Liver (tissue), 9 donors: ENCODE measurements around the gene ASCL5. TPM values are rescaled to one million over a fixed set of nuclear protein-coding genes. Genes with fewer than 3 reads are reported as not detected.

Experiments
- DNase-seq: peaks from one replicate; pipeline ENCODE4 v3.0.0-alpha.2; 2017; ENCODE audit warnings: low spot score
- H3K27ac ChIP-seq, 2 donors: one replicate each; pipeline ENCODE4 v1.7.0; 2013; ENCODE audit warnings: inconsistent platforms in 2 of 2, low read length in 2 of 2, control low read depth in 1 of 2, low read depth in 1 of 2, mild to moderate bottlenecking in 1 of 2
- H3K27me3 ChIP-seq, 4 donors: one replicate each; pipeline versions ENCODE4 v1.6.1 to v1.7.0; 2013; ENCODE audit warnings: low read length in 3 of 4, inconsistent platforms in 1 of 4, mild to moderate bottlenecking in 1 of 4, moderate library complexity in 1 of 4; ENCODE audit not compliant: control insufficient read depth in 4 of 4, insufficient read depth in 4 of 4
- H3K36me3 ChIP-seq, 4 donors: one replicate each; pipeline versions ENCODE4 v1.6.1 to v1.7.0; 2013; ENCODE audit warnings: low read length in 3 of 4, mild to moderate bottlenecking in 3 of 4, low read depth in 1 of 4, moderate library complexity in 1 of 4; ENCODE audit not compliant: control insufficient read depth in 4 of 4, insufficient read depth in 3 of 4
- H3K4me1 ChIP-seq, 4 donors: one replicate each; pipeline versions ENCODE4 v1.6.1 to v1.7.0; 2013; ENCODE audit warnings: low read length in 3 of 4, mild to moderate bottlenecking in 3 of 4, moderate library complexity in 1 of 4; ENCODE audit not compliant: control insufficient read depth in 4 of 4, insufficient read depth in 4 of 4
- H3K4me3 ChIP-seq, 3 donors: one replicate each; pipeline versions ENCODE4 v1.6.1 to v1.7.0; 2013; ENCODE audit warnings: low read length in 3 of 3, control low read depth in 1 of 3, low read depth in 1 of 3, mild to moderate bottlenecking in 1 of 3
- H3K9ac ChIP-seq, 2 donors: one replicate each; pipeline ENCODE4 v1.7.0; 2013; ENCODE audit warnings: low read length in 2 of 2, mild to moderate bottlenecking in 2 of 2, moderate library complexity in 2 of 2, control low read depth in 1 of 2, low read depth in 1 of 2
- H3K9me3 ChIP-seq, 4 donors: one replicate each; pipeline versions ENCODE4 v1.6.1 to v1.7.0; 2013; ENCODE audit warnings: low read length in 3 of 4; ENCODE audit not compliant: control insufficient read depth in 4 of 4
- FOXA1 ChIP-seq: IDR thresholded peaks from 2 replicates; pipeline ENCODE4 v1.6.1; 2016; ENCODE audit warnings: antibody characterized with exemption
- GABPA ChIP-seq, 2 donors: IDR thresholded peaks in 1 of 2; conservative IDR thresholded peaks in 1 of 2; 2 replicates each; pipeline ENCODE4 v1.6.1; 2016; ENCODE audit warnings: antibody characterized with exemption in 2 of 2, mild to moderate bottlenecking in 1 of 2, moderate library complexity in 1 of 2
- HNF4G ChIP-seq: IDR thresholded peaks from 2 replicates; pipeline ENCODE4 v1.6.1; 2016; ENCODE audit warnings: antibody characterized with exemption
- JUND ChIP-seq, 2 donors: IDR thresholded peaks; 2 replicates each; pipeline ENCODE4 v1.6.1; 2016; ENCODE audit warnings: antibody characterized with exemption in 2 of 2
- NR2F2 ChIP-seq: IDR thresholded peaks from 2 replicates; pipeline ENCODE4 v1.6.1; 2016; ENCODE audit warnings: antibody characterized with exemption
- RAD21 ChIP-seq, 2 donors: IDR thresholded peaks; 2 replicates each; pipeline ENCODE4 v1.6.1; 2016; ENCODE audit warnings: antibody characterized with exemption in 2 of 2, mild to moderate bottlenecking in 2 of 2
- RXRA ChIP-seq, 2 donors: IDR thresholded peaks; 2 replicates each; pipeline ENCODE4 v1.6.1; 2017 to 2018; ENCODE audit warnings: antibody characterized with exemption in 2 of 2, mild to moderate bottlenecking in 1 of 2
- SP1 ChIP-seq: IDR thresholded peaks from 2 replicates; pipeline ENCODE4 v1.6.1; 2018; ENCODE audit warnings: antibody characterized with exemption, mild to moderate bottlenecking
- TAF1 ChIP-seq: conservative IDR thresholded peaks from 2 replicates; pipeline ENCODE4 v1.6.1; 2016; ENCODE audit warnings: antibody characterized with exemption, mild to moderate bottlenecking
- YY1 ChIP-seq: IDR thresholded peaks from 2 replicates; pipeline ENCODE4 v1.6.1; 2016; ENCODE audit warnings: antibody characterized with exemption, mild to moderate bottlenecking
- WGBS: extraction: QIAGEN DNeasy Blood & Tissue Kit; methylation state at CpG from one replicate; pipeline ENCODE4 v1.1.7; 2013; 5-methylcytosine and 5-hydroxymethylcytosine counted together
- polyA plus RNA-seq, 2 donors: library from polyadenylated mRNA; stranded (reverse) in 1 of 2; unstranded in 1 of 2; fragments of 200-250 nt in 1 of 2; fragments of >200 nt in 1 of 2; fragmentation: Nextera tagmentation in 1 of 2; extraction: Ambion mirVana in 1 of 2; gene quantifications; one replicate each; pipeline versions ENCODE4 v1.2.1 to v1.2.3, GENCODE V29; 2013 to 2015
- total RNA-seq, 2 donors: library from RNA; depleted of rRNA; stranded (reverse); fragments of >200 nt; gene quantifications; one replicate each; pipeline ENCODE4 v1.2.3, GENCODE V29; 2014
- TF ChIP-seq, protein P1 (sequence below): IDR thresholded peaks from 2 replicates; pipeline ENCODE4 v1.6.1; 2016; ENCODE audit warnings: antibody characterized with exemption
- TF ChIP-seq, protein P2 (sequence below): fragments of 150-350 bp; IDR thresholded peaks from 2 replicates; pipeline ENCODE4 v1.5.1; 2017; ENCODE audit warnings: improper control_type of control experiment, low read depth, low read length; ENCODE audit not compliant: missing input control
- TF ChIP-seq, protein P3 (sequence below): IDR thresholded peaks from 2 replicates; pipeline ENCODE4 v1.6.1; 2016; ENCODE audit warnings: antibody characterized with exemption, mild to moderate bottlenecking
- TF ChIP-seq, protein P4 (sequence below): IDR thresholded peaks from 2 replicates; pipeline ENCODE4 v1.6.1; 2016; ENCODE audit warnings: antibody characterized with exemption
- TF ChIP-seq, protein P5 (sequence below): IDR thresholded peaks from 2 replicates; pipeline ENCODE4 v1.6.1; 2016; ENCODE audit warnings: antibody characterized with exemption
- donor health status: healthy.
- donor health status: healthy.
- donor health status: healthy.
- donor health status: healthy.
- donor health status: healthy.

Gene ASCL5
- total and polyA plus RNA-seq, 4 donors, result not detected

DNA sequence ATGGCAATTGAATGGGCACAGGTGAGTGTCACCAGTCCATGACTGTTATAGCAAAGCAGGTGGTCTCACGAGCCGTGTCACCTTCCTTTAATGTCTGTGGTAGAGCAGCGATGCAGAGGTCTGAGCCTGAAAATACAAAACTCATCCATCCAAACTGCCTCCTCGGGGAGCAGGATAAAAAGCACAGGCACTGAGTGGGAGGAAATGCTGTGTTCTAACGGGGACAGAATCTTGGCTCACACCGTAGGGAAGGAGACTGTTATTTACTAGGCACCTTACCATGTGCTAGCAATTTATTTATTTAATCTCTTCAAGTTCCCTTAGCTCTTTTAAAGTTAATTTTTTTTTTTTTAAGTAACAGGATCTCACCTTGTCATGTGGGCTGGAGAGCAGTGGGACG, 1.2 kb downstream of the ASCL5 start:
- TF ChIP-seq, protein P1, sequence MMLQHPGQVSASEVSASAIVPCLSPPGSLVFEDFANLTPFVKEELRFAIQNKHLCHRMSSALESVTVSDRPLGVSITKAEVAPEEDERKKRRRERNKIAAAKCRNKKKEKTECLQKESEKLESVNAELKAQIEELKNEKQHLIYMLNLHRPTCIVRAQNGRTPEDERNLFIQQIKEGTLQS, result no peak
- TF ChIP-seq TAF1, result no peak
- TF ChIP-seq NR2F2, result no peak
- TF ChIP-seq RXRA (IDR thresholded peaks at IDR 0.05), result no peak
- TF ChIP-seq, protein P2, sequence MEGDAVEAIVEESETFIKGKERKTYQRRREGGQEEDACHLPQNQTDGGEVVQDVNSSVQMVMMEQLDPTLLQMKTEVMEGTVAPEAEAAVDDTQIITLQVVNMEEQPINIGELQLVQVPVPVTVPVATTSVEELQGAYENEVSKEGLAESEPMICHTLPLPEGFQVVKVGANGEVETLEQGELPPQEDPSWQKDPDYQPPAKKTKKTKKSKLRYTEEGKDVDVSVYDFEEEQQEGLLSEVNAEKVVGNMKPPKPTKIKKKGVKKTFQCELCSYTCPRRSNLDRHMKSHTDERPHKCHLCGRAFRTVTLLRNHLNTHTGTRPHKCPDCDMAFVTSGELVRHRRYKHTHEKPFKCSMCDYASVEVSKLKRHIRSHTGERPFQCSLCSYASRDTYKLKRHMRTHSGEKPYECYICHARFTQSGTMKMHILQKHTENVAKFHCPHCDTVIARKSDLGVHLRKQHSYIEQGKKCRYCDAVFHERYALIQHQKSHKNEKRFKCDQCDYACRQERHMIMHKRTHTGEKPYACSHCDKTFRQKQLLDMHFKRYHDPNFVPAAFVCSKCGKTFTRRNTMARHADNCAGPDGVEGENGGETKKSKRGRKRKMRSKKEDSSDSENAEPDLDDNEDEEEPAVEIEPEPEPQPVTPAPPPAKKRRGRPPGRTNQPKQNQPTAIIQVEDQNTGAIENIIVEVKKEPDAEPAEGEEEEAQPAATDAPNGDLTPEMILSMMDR, result no peak
- no peak for TF ChIP-seq FOXA1
- WGBS, result 82% methylated on average over 7 of the region's 7 CpGs

DNA sequence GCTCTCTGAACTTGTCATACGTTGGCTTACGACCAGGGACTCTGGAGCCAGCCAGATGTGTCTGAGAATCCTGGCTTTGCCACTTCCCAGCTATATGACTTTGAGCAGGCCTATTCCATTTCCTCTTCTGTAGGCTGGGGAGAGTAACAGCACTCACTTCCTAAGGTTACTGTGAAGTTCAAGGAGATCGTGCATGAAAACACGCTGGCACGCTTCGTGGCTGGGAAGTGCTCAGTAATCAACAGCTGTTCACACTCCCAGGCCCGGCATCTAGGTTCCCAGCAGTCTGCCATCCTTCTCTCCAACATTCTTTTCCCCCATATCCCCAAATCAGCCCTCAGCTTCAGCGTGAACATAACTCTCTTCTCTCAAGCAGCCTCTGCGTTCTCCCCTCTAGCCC, 2.0 kb downstream of the ASCL5 start:
- TF ChIP-seq RXRA (IDR thresholded peaks at IDR 0.05) (no peak), SP1 (no peak), GABPA (IDR thresholded peaks at IDR 0.05 in 1 of 2, conservative IDR thresholded peaks at IDR 0.05 in 1 of 2) (no peak), RAD21 (IDR thresholded peaks at IDR 0.05) (no peak), YY1 (no peak), JUND (IDR thresholded peaks at IDR 0.05) (no peak), TAF1 (no peak), HNF4G (no peak), FOXA1 (no peak)
- TF ChIP-seq, protein P3, sequence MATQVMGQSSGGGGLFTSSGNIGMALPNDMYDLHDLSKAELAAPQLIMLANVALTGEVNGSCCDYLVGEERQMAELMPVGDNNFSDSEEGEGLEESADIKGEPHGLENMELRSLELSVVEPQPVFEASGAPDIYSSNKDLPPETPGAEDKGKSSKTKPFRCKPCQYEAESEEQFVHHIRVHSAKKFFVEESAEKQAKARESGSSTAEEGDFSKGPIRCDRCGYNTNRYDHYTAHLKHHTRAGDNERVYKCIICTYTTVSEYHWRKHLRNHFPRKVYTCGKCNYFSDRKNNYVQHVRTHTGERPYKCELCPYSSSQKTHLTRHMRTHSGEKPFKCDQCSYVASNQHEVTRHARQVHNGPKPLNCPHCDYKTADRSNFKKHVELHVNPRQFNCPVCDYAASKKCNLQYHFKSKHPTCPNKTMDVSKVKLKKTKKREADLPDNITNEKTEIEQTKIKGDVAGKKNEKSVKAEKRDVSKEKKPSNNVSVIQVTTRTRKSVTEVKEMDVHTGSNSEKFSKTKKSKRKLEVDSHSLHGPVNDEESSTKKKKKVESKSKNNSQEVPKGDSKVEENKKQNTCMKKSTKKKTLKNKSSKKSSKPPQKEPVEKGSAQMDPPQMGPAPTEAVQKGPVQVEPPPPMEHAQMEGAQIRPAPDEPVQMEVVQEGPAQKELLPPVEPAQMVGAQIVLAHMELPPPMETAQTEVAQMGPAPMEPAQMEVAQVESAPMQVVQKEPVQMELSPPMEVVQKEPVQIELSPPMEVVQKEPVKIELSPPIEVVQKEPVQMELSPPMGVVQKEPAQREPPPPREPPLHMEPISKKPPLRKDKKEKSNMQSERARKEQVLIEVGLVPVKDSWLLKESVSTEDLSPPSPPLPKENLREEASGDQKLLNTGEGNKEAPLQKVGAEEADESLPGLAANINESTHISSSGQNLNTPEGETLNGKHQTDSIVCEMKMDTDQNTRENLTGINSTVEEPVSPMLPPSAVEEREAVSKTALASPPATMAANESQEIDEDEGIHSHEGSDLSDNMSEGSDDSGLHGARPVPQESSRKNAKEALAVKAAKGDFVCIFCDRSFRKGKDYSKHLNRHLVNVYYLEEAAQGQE, result no peak
- TF ChIP-seq, protein P4, sequence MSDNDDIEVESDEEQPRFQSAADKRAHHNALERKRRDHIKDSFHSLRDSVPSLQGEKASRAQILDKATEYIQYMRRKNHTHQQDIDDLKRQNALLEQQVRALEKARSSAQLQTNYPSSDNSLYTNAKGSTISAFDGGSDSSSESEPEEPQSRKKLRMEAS, result no peak
- TF ChIP-seq, protein P2, result no peak
- TF ChIP-seq, protein P5, sequence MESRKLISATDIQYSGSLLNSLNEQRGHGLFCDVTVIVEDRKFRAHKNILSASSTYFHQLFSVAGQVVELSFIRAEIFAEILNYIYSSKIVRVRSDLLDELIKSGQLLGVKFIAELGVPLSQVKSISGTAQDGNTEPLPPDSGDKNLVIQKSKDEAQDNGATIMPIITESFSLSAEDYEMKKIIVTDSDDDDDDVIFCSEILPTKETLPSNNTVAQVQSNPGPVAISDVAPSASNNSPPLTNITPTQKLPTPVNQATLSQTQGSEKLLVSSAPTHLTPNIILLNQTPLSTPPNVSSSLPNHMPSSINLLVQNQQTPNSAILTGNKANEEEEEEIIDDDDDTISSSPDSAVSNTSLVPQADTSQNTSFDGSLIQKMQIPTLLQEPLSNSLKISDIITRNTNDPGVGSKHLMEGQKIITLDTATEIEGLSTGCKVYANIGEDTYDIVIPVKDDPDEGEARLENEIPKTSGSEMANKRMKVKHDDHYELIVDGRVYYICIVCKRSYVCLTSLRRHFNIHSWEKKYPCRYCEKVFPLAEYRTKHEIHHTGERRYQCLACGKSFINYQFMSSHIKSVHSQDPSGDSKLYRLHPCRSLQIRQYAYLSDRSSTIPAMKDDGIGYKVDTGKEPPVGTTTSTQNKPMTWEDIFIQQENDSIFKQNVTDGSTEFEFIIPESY, result no peak
- Histone ChIP-seq H3K27me3 (no peaks in the 10 kb centered on the region), H3K4me3 (no peak overlapping the region), H3K9ac (no peak overlapping the region), H3K27ac (no peak overlapping the region), H3K36me3 (no peaks in the 10 kb centered on the region), H3K4me1 (no peaks in the 10 kb centered on the region), H3K9me3 (no peaks in the 10 kb centered on the region)
- WGBS, result 82% methylated on average over 9 of the region's 9 CpGs
- no peak for DNase-seq

More for the DNA sequence above, 1.2 kb downstream of the ASCL5 start:
- no peaks in the 10 kb centered on the region for H3K36me3 ChIP-seq
- DNase-seq, result no peak
- no peak overlapping the region for H3K4me3 ChIP-seq
- no peaks in the 10 kb centered on the region for H3K27me3 ChIP-seq
- no peaks in the 10 kb centered on the region for H3K9me3 ChIP-seq
- H3K4me1 ChIP-seq, result no peaks in the 10 kb centered on the region
- H3K9ac ChIP-seq, result no peak overlapping the region
- no peak overlapping the region for H3K27ac ChIP-seq
